GM23248 (cell line): ENCODE results near the gene WDR11.

ENCODE experiments used
- EZH2 ChIP-seq: fragments of 200-600 bp; sonication (generic); IDR thresholded peaks from 2 replicates; pipeline ENCODE4 v1.6.1; 2018; ENCODE audit warnings: antibody characterized with exemption, mild to moderate bottlenecking; ENCODE audit not compliant: insufficient read depth, poor library complexity, severe bottlenecking
- EZH2phosphoT487 ChIP-seq: fragments of 200-600 bp; sonication (generic); IDR thresholded peaks from 2 replicates; pipeline ENCODE4 v1.6.1; 2018; ENCODE audit warnings: antibody characterized with exemption, moderate library complexity, mild to moderate bottlenecking, low read depth; ENCODE audit not compliant: insufficient read depth

DNA sequence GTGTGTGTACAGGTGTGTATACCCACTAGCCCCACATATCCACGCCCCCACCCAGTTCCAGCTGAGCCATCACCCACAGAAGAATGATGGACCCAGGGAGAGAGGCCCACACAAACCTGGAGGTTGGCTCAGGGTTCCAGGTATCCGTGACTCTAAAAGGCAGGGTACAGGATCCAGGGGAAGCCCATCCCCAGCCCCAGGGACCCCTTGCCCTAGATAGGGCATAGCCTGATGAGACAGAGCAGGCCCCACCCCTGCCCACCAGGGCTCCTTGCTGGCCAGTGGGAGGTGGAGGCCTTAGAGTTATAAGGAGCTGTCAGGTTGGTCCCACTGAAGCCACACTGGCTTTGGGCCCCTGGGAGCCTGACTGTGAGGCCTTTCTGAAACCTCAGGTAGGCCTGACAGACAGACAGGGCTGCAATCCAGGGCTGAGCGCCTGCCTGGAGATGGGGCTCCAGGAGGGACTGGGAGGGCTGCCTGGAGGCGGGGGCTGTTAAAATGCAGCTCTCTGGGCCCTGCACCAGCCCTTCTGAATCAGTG, 93.5 kb downstream of the WDR11 start:
- no peak for TF ChIP-seq EZH2phosphoT487
- no peak for TF ChIP-seq EZH2
